Smooth muscle cell (in vitro differentiated cells): ENCODE results near the gene GJD4. TPM values are rescaled to one million over a fixed set of nuclear protein-coding genes. Genes with fewer than 3 reads are reported as not detected.

ENCODE experiments used
- DNase-seq: peaks from one replicate; lab custom pipeline; 2025; ENCODE audit not compliant: unreplicated experiment; lab: John Stamatoyannopoulos, UW
- H2AFZ ChIP-seq: fragments of 200-600 bp; sonication (generic); 2 replicates; pipeline ENCODE4 v1.6.0; 2016; ENCODE audit warnings: antibody characterized with exemption, low read depth, mild to moderate bottlenecking
- H3F3A ChIP-seq: fragments of 200-600 bp; sonication (generic); 2 replicates; pipeline ENCODE4 v1.6.0; 2017; ENCODE audit warnings: antibody characterized with exemption, low read depth
- H3K27ac ChIP-seq: fragments of 200-600 bp; sonication (generic); 2 replicates; pipeline ENCODE4 v1.5.1; 2016; ENCODE audit warnings: low read depth, mild to moderate bottlenecking
- H3K27me3 ChIP-seq: fragments of 200-600 bp; sonication (generic); 2 replicates; pipeline ENCODE4 v1.6.1; 2016; ENCODE audit warnings: low read depth, mild to moderate bottlenecking
- H3K36me3 ChIP-seq: fragments of 200-600 bp; sonication (generic); 2 replicates; pipeline ENCODE4 v1.5.1; 2016; ENCODE audit warnings: low read depth
- H3K4me1 ChIP-seq: fragments of 200-600 bp; sonication (generic); 2 replicates; pipeline ENCODE4 v1.5.1; 2016; ENCODE audit warnings: low read depth
- H3K4me2 ChIP-seq: fragments of 200-600 bp; sonication (generic); 2 replicates; pipeline ENCODE4 v1.6.0; 2016; ENCODE audit warnings: mild to moderate bottlenecking
- H3K4me3 ChIP-seq: fragments of 200-600 bp; sonication (generic); 2 replicates; pipeline ENCODE4 v1.5.1; 2016; ENCODE audit warnings: mild to moderate bottlenecking
- H3K79me2 ChIP-seq: fragments of 200-600 bp; sonication (generic); 2 replicates; pipeline ENCODE4 v1.6.0; 2016; ENCODE audit warnings: low read depth, mild to moderate bottlenecking
- H3K9ac ChIP-seq: fragments of 200-600 bp; sonication (generic); 2 replicates; pipeline ENCODE4 v1.6.0; 2016; ENCODE audit warnings: low read depth
- H3K9me3 ChIP-seq: fragments of 200-600 bp; sonication (generic); replicated peaks from 2 replicates; pipeline ENCODE4 v1.5.1; 2016; ENCODE audit warnings: low read depth
- H4K20me1 ChIP-seq: fragments of 200-600 bp; sonication (generic); 2 replicates; pipeline ENCODE4 v1.6.0; 2016; ENCODE audit warnings: low read depth
- WGBS: methylation state at CpG from one replicate; pipeline ENCODE4 v1.1.7; 2016; ENCODE audit warnings: low lambda C conversion rate; 5-methylcytosine and 5-hydroxymethylcytosine counted together
- polyA plus RNA-seq: library from polyadenylated mRNA; unstranded; fragments of >200 nt; fragmentation: Nextera tagmentation; extraction: Ambion mirVana; gene quantifications from 2 replicates; pipeline ENCODE4 v1.2.1, GENCODE V29; 2016
- total RNA-seq: library from RNA; depleted of rRNA; stranded (reverse); fragments of >200 nt; gene quantifications from 2 replicates; pipeline ENCODE4 v1.2.3, GENCODE V29; 2014
- TF ChIP-seq, protein P1 (sequence below): fragments of 200-600 bp; sonication (generic); IDR thresholded peaks from 2 replicates; pipeline ENCODE4 v1.5.1; 2017; ENCODE audit warnings: borderline replicate concordance, mild to moderate bottlenecking, antibody characterized with exemption; ENCODE audit not compliant: insufficient read depth, poor library complexity, severe bottlenecking

Gene GJD4
- total and polyA plus RNA-seq, 2 experiments from 2014 or later, result not detected

DNA sequence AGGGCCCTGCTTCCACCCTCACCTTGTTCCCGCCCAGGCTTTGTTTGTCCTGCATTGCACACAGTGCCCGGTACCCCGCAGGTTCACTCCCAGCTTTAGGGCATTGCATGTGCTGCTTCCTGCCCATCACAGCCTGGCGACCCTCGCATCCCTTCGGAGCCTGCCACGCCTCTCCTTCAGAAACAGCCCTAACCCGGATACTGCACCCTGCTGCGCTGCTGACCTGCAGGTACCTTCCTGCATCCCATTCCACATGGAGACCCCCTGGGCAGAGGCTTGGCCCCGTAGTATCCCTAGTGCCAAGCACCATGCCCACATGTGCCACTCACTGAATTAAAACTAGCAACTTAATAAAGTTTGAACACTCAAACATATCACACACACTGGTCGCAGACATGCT is 19.8 kb upstream of the GJD4 start:
- no peak overlapping the region for H3K4me3 ChIP-seq
- no peak overlapping the region for H3K4me2 ChIP-seq
- TF ChIP-seq, protein P1, sequence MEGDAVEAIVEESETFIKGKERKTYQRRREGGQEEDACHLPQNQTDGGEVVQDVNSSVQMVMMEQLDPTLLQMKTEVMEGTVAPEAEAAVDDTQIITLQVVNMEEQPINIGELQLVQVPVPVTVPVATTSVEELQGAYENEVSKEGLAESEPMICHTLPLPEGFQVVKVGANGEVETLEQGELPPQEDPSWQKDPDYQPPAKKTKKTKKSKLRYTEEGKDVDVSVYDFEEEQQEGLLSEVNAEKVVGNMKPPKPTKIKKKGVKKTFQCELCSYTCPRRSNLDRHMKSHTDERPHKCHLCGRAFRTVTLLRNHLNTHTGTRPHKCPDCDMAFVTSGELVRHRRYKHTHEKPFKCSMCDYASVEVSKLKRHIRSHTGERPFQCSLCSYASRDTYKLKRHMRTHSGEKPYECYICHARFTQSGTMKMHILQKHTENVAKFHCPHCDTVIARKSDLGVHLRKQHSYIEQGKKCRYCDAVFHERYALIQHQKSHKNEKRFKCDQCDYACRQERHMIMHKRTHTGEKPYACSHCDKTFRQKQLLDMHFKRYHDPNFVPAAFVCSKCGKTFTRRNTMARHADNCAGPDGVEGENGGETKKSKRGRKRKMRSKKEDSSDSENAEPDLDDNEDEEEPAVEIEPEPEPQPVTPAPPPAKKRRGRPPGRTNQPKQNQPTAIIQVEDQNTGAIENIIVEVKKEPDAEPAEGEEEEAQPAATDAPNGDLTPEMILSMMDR, result no peak
- no peaks in the 10 kb centered on the region for H3K79me2 ChIP-seq
- no peak overlapping the region for H3K9ac ChIP-seq
- no peak overlapping the region for H3K27ac ChIP-seq
- H3K9me3 ChIP-seq, result no peaks in the 10 kb centered on the region
- DNase-seq, result no peak
- H2AFZ ChIP-seq, result no peak overlapping the region
- 96% methylated on average over 11 of the region's 11 CpGs for WGBS
- no peaks in the 10 kb centered on the region for H3K4me1 ChIP-seq
- H3F3A ChIP-seq, result no peaks in the 10 kb centered on the region
- no peaks in the 10 kb centered on the region for H3K36me3 ChIP-seq
- H3K27me3 ChIP-seq, result peaks cover 6% of the 10 kb centered on the region
- H4K20me1 ChIP-seq, result no peaks in the 10 kb centered on the region

DNA sequence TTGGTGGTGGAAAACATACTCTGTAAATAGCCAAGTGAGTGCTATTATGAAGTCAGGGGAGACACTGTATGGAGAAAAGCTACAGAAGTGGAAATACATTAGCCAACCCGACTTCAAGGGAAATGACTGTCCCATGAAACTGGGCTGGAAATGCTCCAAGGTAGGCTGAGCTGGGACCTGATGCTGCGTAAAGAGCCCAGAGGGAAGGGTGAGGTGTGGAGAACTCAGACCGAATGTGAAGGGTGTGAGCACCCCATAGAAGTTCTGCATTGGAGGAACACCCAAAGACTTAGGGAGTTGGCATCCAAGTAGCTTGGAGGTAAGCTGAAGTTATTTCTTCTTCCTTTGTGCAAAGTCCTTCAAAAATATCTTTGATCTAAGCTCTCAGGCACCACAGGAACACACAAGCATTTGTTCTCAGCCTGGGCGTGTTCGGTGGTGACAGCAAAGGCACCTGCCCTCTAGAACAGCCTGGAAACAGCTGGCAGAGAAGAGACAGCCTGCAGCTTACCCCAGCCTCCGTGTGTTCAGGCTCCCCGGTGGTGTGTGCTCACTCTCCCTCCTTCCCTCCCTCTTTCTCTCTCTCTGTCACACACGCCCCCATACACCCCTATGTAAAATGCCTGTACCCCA is 19.1 kb upstream of the GJD4 start:
- H3K36me3 ChIP-seq, result no peaks in the 10 kb centered on the region
- H3K27ac ChIP-seq, result no peak overlapping the region
- no peaks in the 10 kb centered on the region for H3K79me2 ChIP-seq
- no peaks in the 10 kb centered on the region for H3F3A ChIP-seq
- no peak overlapping the region for H3K4me3 ChIP-seq
- H3K4me2 ChIP-seq, result no peak overlapping the region
- H3K9me3 ChIP-seq, result no peaks in the 10 kb centered on the region
- 86% methylated on average over 8 of the region's 8 CpGs for WGBS
- H4K20me1 ChIP-seq, result no peaks in the 10 kb centered on the region
- no peaks in the 10 kb centered on the region for H3K4me1 ChIP-seq
- no peak for DNase-seq
- H3K9ac ChIP-seq, result no peak overlapping the region
- H3K27me3 ChIP-seq, result peaks cover 6% of the 10 kb centered on the region
- no peak overlapping the region for H2AFZ ChIP-seq
- TF ChIP-seq, protein P1, result no peak

DNA sequence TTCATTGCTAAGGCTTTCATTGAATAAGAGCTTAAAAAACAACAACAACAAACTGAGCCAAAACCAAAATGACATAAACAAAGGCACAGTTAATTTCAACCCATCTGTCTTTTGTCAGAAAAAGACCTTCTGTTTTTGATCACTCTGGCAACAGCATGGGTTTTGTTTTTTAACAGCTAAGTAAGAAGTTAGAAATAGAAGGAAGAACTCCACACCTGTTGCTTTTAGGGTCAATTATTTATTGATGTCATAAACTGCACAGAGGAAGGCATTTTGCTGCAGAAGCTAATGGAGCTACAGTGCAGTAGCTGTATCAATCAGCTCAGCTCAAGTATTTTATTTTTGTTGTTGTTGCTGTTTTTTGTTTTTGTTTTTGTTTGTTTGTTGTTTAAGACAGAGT is 16.3 kb upstream of the GJD4 start:
- H3K27me3 ChIP-seq, result peaks cover 6% of the 10 kb centered on the region
- no peak overlapping the region for H2AFZ ChIP-seq
- no peak for DNase-seq
- H4K20me1 ChIP-seq, result no peaks in the 10 kb centered on the region
- H3K27ac ChIP-seq, result no peak overlapping the region
- no peaks in the 10 kb centered on the region for H3K36me3 ChIP-seq
- H3K4me2 ChIP-seq, result no peak overlapping the region
- TF ChIP-seq, protein P1, result no peak
- no peak overlapping the region for H3K9ac ChIP-seq
- no peaks in the 10 kb centered on the region for H3K4me1 ChIP-seq
- no peaks in the 10 kb centered on the region for H3F3A ChIP-seq
- H3K9me3 ChIP-seq, result no peaks in the 10 kb centered on the region
- no peaks in the 10 kb centered on the region for H3K79me2 ChIP-seq
- no peak overlapping the region for H3K4me3 ChIP-seq

DNA sequence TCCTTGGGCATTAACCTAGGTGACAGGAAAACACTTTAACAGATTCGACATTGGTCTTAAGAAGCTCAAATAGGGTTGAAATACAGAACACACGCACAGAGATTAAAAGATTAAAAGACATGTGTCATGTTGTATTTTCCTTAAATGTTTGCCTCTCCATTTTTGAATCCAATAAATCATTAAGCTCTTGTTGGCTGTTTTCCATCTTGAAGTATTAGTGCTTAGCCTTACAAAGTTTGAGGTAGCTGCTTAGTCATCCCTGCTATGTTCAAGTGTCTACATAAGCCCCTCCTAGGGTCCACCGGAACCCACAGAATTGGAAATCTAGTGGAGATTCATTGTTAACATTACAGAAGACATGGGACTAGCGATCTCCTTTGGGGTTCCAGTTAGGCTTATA is 12.7 kb upstream of the GJD4 start:
- no peaks in the 10 kb centered on the region for H3F3A ChIP-seq
- H3K4me3 ChIP-seq, result no peak overlapping the region
- no peak overlapping the region for H3K9ac ChIP-seq
- no peak overlapping the region for H3K4me2 ChIP-seq
- DNase-seq, result no peak
- H4K20me1 ChIP-seq, result no peaks in the 10 kb centered on the region
- H3K4me1 ChIP-seq, result no peaks in the 10 kb centered on the region
- H2AFZ ChIP-seq, result no peak overlapping the region
- TF ChIP-seq, protein P1, result no peak
- H3K27ac ChIP-seq, result no peak overlapping the region
- H3K9me3 ChIP-seq, result no peaks in the 10 kb centered on the region
- H3K27me3 ChIP-seq, result no peaks in the 10 kb centered on the region
- no peaks in the 10 kb centered on the region for H3K36me3 ChIP-seq
- 92% methylated on average over 4 of the region's 4 CpGs for WGBS
- no peaks in the 10 kb centered on the region for H3K79me2 ChIP-seq
